ENCODE data around the gene DCTN5.

DCTN5 gene

GRCh38 chr16:23711785-23712184, 70.5 kb downstream of the DCTN5 start:
- TF ChIP-seq TAF1 (IDR thresholded peaks at IDR 0.05; ENCODE audit: borderline replicate concordance, insufficient read depth, low read length) (no peak), SIN3A (IDR thresholded peaks at IDR 0.05; ENCODE audit: borderline replicate concordance, insufficient read depth, low read length) (no peak), POLR2AphosphoS5 (IDR thresholded peaks at IDR 0.05; ENCODE audit: low read depth, low read length) (no peak), FOXP2 (optimal IDR thresholded peaks at IDR 0.05; ENCODE audit: borderline replicate concordance, extremely low read depth, extremely low read length, insufficient read depth) (no peak), REST (IDR thresholded peaks at IDR 0.05; ENCODE audit: insufficient read depth in 1 of 2, low read depth in 2 of 2, low read length in 2 of 2) (no peak)

GRCh38 chr16:23712976-23713375, 71.7 kb downstream of the DCTN5 start, which contains the start of gene ERN2:
Gene ERN2 (minus strand): TSS chr16:23713222. CDS start chr16:23713187, 35 bp downstream.
- TF ChIP-seq TAF1 (IDR thresholded peaks at IDR 0.05; ENCODE audit: borderline replicate concordance, insufficient read depth, low read length), result no peak
- TF ChIP-seq SIN3A (IDR thresholded peaks at IDR 0.05; ENCODE audit: borderline replicate concordance, insufficient read depth, low read length), result no peak
- no peak for TF ChIP-seq REST (IDR thresholded peaks at IDR 0.05; ENCODE audit: insufficient read depth in 1 of 2, low read depth in 2 of 2, low read length in 2 of 2)
- no peak for TF ChIP-seq POLR2AphosphoS5 (IDR thresholded peaks at IDR 0.05; ENCODE audit: low read depth, low read length)
- TF ChIP-seq FOXP2 (optimal IDR thresholded peaks at IDR 0.05; ENCODE audit: borderline replicate concordance, extremely low read depth, extremely low read length, insufficient read depth), result no peak

- no peak for TF ChIP-seq TAF1 (IDR thresholded peaks at IDR 0.05; ENCODE audit: borderline replicate concordance, insufficient read depth, low read length)
- no peak for TF ChIP-seq FOXP2 (optimal IDR thresholded peaks at IDR 0.05; ENCODE audit: borderline replicate concordance, extremely low read depth, extremely low read length, insufficient read depth)
- no peak for TF ChIP-seq SIN3A (IDR thresholded peaks at IDR 0.05; ENCODE audit: borderline replicate concordance, insufficient read depth, low read length)
Measured at GRCh38 chr16:23716484-23716883, 75.2 kb downstream of the DCTN5 start.

GRCh38 chr16:23724096-23724784, 83.0 kb downstream of the DCTN5 start:
- no peak for TF ChIP-seq POLR2AphosphoS5 (IDR thresholded peaks at IDR 0.05; ENCODE audit: low read depth, low read length)
- no peak for TF ChIP-seq SIN3A (IDR thresholded peaks at IDR 0.05; ENCODE audit: borderline replicate concordance, insufficient read depth, low read length)
- no peak for TF ChIP-seq REST (IDR thresholded peaks at IDR 0.05; ENCODE audit: insufficient read depth in 1 of 2, low read depth in 2 of 2, low read length in 2 of 2)

GRCh38 chr16:23724785-23725131, 83.5 kb downstream of the DCTN5 start:
- no peak for TF ChIP-seq REST (IDR thresholded peaks at IDR 0.05; ENCODE audit: insufficient read depth in 1 of 2, low read depth in 2 of 2, low read length in 2 of 2)
- TF ChIP-seq FOXP2 (optimal IDR thresholded peaks at IDR 0.05; ENCODE audit: borderline replicate concordance, extremely low read depth, extremely low read length, insufficient read depth), result no peak
- no peak for TF ChIP-seq SIN3A (IDR thresholded peaks at IDR 0.05; ENCODE audit: borderline replicate concordance, insufficient read depth, low read length)
- TF ChIP-seq POLR2AphosphoS5 (IDR thresholded peaks at IDR 0.05; ENCODE audit: low read depth, low read length), result no peak
- no peak for TF ChIP-seq TAF1 (IDR thresholded peaks at IDR 0.05; ENCODE audit: borderline replicate concordance, insufficient read depth, low read length)

All from PFSK-1 (cell line).